Ovary (tissue), 9 donors: Measurements from ENCODE around the gene PIH1D1. TPM values are rescaled to one million over a fixed set of nuclear protein-coding genes. Genes with fewer than 3 reads are reported as not detected.
"Not testable (repeated sequence)": the region's sequence is repeated elsewhere in the genome, so short reads cannot be mapped to it uniquely, and the experiment has no call there.

ENCODE experiments used
- DNase-seq, 5 donors: peaks; one replicate each; pipeline ENCODE4 v3.0.0-alpha.2; 2019 to 2020
- H3K27ac ChIP-seq, 2 donors: fragments of 200-600 bp; one replicate each; pipeline versions ENCODE4 v1.5.1 to v1.8.0; 2019 to 2022
- H3K27me3 ChIP-seq: fragments of 200-600 bp; one replicate; pipeline ENCODE4 v1.8.0; 2022
- H3K36me3 ChIP-seq: fragments of 200-600 bp; sonication (generic); one replicate; pipeline ENCODE4 v1.5.1; 2019
- H3K4me1 ChIP-seq: one replicate; pipeline ENCODE4 v1.8.1; 2013; ENCODE audit warnings: mild to moderate bottlenecking, moderate library complexity; ENCODE audit not compliant: insufficient read depth
- H3K4me3 ChIP-seq: fragments of 200-600 bp; sonication (generic); one replicate; pipeline ENCODE4 v1.5.1; 2017
- H3K9me3 ChIP-seq, 2 donors: fragments of 200-600 bp in 1 of 2; sonication (generic) in 1 of 2; one replicate each; pipeline versions ENCODE4 v1.5.1 to v1.8.1; 2013 to 2019; ENCODE audit warnings: mild to moderate bottlenecking in 1 of 2, moderate library complexity in 1 of 2
- EP300 ChIP-seq: sonication (generic); formaldehyde crosslinking; IDR thresholded peaks from one replicate; pipeline ENCODE4 v1.6.1; 2017; ENCODE audit warnings: antibody characterized with exemption
- POLR2A ChIP-seq: fragments of 450-650 bp; IDR thresholded peaks from one replicate; pipeline ENCODE4 v1.6.1; 2017; ENCODE audit warnings: antibody characterized with exemption, mild to moderate bottlenecking, moderate library complexity
- WGBS, 3 donors: extraction: QIAGEN DNeasy Blood & Tissue Kit in 1 of 3; methylation state at CpG; one replicate each; pipeline versions ENCODE4 v1.1.5 to v1.1.7; 2013 to 2017; 5-methylcytosine and 5-hydroxymethylcytosine counted together
- intact Hi-C, 4 donors: fragments of 100-400 bp; cut with DNase I; formaldehyde crosslinking; loops; one replicate each; pipeline versions ENCODE4 v1.11.0 to v1.15.1; 2022 to 2023
- polyA plus RNA-seq, 2 donors: library from polyadenylated mRNA; stranded (reverse); fragments of 200-250 nt in 1 of 2; fragments of 350-450 nt in 1 of 2; fragmentation: Illumina TruSeq in 1 of 2; extraction: RNeasy Lipid Tissue Mini Kit (QIAGEN cat#74804) in 1 of 2; gene quantifications; one replicate each; pipeline ENCODE4 v1.2.3, GENCODE V29; 2013 to 2014
- total RNA-seq, 7 donors: library from RNA; depleted of rRNA in 2 of 7; stranded (reverse); fragments of >200 nt in 2 of 7; fragmentation: NEBNext Ultra II Directional in 3 of 7; extraction: Animal tissue kit (Norgen Biotek cat#: 25700) in 3 of 7; gene quantifications; one replicate each; pipeline versions ENCODE4 v1.1.0 to v1.2.4, GENCODE V29; 2016 to 2023
- TF ChIP-seq, protein P1 (sequence below), 3 donors: fragments of 450-650 bp in 2 of 3; fragments of 200-600 bp in 1 of 3; IDR thresholded peaks; one replicate each; pipeline versions ENCODE4 v1.5.1 to v1.8.0; 2016 to 2022; ENCODE audit warnings: antibody characterized with exemption in 3 of 3, mild to moderate bottlenecking in 1 of 3
- donor health status: DM: no; HTN: no; CAD: no; lungs with moderate emphysema.
- donor health status: DM: no; HTN: no; CAD: no.
- donor health status: Bipolar disorder and iron deficiency.
- donor health status: DM: yes; HTN: yes; CAD: no.
- donor health status: DM: no; HTN: no; CAD: no.
- donor health status: DM: yes; HTN: yes; CAD: no.

PIH1D1 gene
- total and polyA plus RNA-seq, 9 donors, result 28.6 to 69.4 (median 58.5) TPM

DNA sequence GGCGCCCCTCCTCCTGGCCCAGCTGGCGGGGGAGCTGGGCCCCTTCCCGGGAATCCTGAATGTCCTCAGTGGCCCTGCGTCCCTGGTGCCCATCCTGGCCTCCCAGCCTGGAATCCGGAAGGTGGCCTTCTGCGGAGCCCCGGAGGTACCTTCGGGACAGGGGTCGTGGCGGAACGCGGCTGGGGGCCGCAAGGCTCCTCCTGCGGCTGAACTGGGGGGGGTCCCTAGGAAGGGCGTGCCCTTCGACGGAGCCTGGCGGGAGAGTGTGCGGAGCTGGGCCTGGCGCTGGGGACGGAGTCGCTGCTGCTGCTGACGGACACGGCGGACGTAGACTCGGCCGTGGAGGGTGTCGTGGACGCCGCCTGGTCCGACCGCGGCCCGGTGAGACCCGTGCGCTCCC, 10.0 kb upstream of the PIH1D1 start:
- intact Hi-C loops, result no loop called here
- 97% methylated on average over 34 to 37 of the region's 37 CpGs for WGBS, 3 donors
- DNase-seq, result no peak

DNA sequence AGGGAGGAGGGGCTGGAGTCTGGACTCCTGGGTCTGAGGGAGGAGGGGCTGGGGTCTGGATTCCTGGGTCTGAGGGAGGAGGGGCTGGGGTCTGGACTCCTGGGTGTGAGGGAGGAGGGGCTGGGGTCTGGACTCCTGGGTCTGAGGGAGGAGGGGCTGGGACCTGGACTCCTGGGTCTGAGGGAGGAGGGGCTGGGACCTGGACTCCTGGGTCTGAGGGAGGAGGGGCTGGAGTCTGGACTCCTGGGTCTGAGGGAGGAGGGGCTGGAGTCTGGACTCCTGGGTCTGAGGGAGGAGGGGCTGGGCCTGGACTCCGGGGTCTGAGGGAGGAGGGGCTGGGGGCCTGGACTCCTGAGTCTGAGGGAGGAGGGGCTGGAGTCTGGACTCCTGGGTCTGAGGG, 9.5 kb upstream of the PIH1D1 start:
- H3K4me3 ChIP-seq, H3K27ac ChIP-seq, H3K9me3 ChIP-seq, intact Hi-C loops, H3K4me1 ChIP-seq, DNase-seq, H3K36me3 ChIP-seq, H3K27me3 ChIP-seq: not testable (repeated sequence)
- 0% methylated on average over 1 of the region's 1 CpG; no CpG with 5 or more reads in 2 of the 3 donors for WGBS, 3 donors

More for the DNA sequence above, 10.0 kb upstream of the PIH1D1 start:
- no peaks in the 10 kb centered on the region for H3K9me3 ChIP-seq
- no peak overlapping the region for H3K4me3 ChIP-seq
- H3K36me3 ChIP-seq, result no peaks in the 10 kb centered on the region
- H3K27ac ChIP-seq, result no peak overlapping the region
- no peaks in the 10 kb centered on the region for H3K27me3 ChIP-seq
- TF ChIP-seq POLR2A (no peak), EP300 (no peak)
- TF ChIP-seq, protein P1, sequence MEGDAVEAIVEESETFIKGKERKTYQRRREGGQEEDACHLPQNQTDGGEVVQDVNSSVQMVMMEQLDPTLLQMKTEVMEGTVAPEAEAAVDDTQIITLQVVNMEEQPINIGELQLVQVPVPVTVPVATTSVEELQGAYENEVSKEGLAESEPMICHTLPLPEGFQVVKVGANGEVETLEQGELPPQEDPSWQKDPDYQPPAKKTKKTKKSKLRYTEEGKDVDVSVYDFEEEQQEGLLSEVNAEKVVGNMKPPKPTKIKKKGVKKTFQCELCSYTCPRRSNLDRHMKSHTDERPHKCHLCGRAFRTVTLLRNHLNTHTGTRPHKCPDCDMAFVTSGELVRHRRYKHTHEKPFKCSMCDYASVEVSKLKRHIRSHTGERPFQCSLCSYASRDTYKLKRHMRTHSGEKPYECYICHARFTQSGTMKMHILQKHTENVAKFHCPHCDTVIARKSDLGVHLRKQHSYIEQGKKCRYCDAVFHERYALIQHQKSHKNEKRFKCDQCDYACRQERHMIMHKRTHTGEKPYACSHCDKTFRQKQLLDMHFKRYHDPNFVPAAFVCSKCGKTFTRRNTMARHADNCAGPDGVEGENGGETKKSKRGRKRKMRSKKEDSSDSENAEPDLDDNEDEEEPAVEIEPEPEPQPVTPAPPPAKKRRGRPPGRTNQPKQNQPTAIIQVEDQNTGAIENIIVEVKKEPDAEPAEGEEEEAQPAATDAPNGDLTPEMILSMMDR (IDR thresholded peaks at IDR 0.05), result no peak
- no peaks in the 10 kb centered on the region for H3K4me1 ChIP-seq

- TF ChIP-seq EP300 (no peak), POLR2A (no peak)
- TF ChIP-seq, protein P1 (IDR thresholded peaks at IDR 0.05), result no peak
- intact Hi-C loops, result no loop called here
Measured at GRCh38 chr19:49459388-49459787, 7.8 kb upstream of the PIH1D1 start.

GRCh38 chr19:49458567-49458903, 6.9 kb upstream of the PIH1D1 start:
- no peak for DNase-seq
- TF ChIP-seq EP300 (no peak), POLR2A (no peak)
- TF ChIP-seq, protein P1 (IDR thresholded peaks at IDR 0.05), result no peak
- intact Hi-C loops, result no loop called here
- Histone ChIP-seq H3K4me3 (no peak overlapping the region), H3K27ac (no peak overlapping the region), H3K27me3 (no peaks in the 10 kb centered on the region), H3K4me1 (no peaks in the 10 kb centered on the region), H3K9me3 (no peaks in the 10 kb centered on the region), H3K36me3 (no peaks in the 10 kb centered on the region)
- 85 to 92% (median 88%) methylated on average over 5 of the region's 5 CpGs for WGBS, 3 donors

More at GRCh38 chr19:49459388-49459787, 7.8 kb upstream of the PIH1D1 start:
- H3K27me3 ChIP-seq, result no peaks in the 10 kb centered on the region
- H3K36me3 ChIP-seq, result no peaks in the 10 kb centered on the region
- WGBS, 3 donors, result 88 to 92% (median 89%) methylated on average over 12 of the region's 12 CpGs
- no peaks in the 10 kb centered on the region for H3K4me1 ChIP-seq
- H3K27ac ChIP-seq, result no peak overlapping the region
- H3K4me3 ChIP-seq, result no peak overlapping the region
- H3K9me3 ChIP-seq, result no peaks in the 10 kb centered on the region
- DNase-seq, result no peak

- Histone ChIP-seq H3K4me1 (no peaks in the 10 kb centered on the region), H3K27ac (peak overlapping the region in 1 of 2 donors; percentile 21), H3K9me3 (no peaks in the 10 kb centered on the region), H3K36me3 (no peaks in the 10 kb centered on the region), H3K4me3 (no peak overlapping the region), H3K27me3 (no peaks in the 10 kb centered on the region)
- no peak for TF ChIP-seq POLR2A
- intact Hi-C loops, result no loop called here
- DNase-seq, result no peak
- WGBS, 3 donors, result 16 to 37% (median 25%) methylated on average over 5 of the region's 5 CpGs
Measured at GRCh38 chr19:49456326-49456725, 4.7 kb upstream of the PIH1D1 start.

DNA sequence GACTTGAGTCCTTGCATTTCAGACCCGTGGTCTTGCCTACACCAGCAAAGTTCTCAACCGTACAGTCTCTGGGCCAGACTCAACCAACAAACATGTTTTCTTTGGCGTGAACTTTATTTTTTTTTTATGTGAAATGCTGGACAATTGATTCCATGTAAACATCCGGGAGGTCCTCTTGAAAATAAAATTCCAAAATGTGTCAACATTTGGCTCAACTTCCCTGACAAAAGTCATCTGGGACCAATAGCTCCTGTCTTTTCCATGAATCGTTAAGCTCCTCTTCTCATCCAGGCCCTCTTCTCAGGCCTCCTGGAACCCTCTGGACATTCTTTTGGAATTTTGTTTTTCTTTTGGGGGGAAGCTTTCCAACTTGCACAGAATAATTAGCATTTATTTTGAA, 4.2 kb upstream of the PIH1D1 start:
- H3K27ac ChIP-seq, result peak overlapping the region in 1 of 2 donors; percentile 26
- H3K36me3 ChIP-seq, result no peaks in the 10 kb centered on the region
- WGBS, 3 donors, result 3 to 16% (median 5%) methylated on average over 5 of the region's 5 CpGs
- intact Hi-C loops, result no loop called here
- no peaks in the 10 kb centered on the region for H3K4me1 ChIP-seq
- H3K9me3 ChIP-seq, result no peaks in the 10 kb centered on the region
- no peak overlapping the region for H3K4me3 ChIP-seq
- no peak for DNase-seq
- no peaks in the 10 kb centered on the region for H3K27me3 ChIP-seq
- TF ChIP-seq POLR2A (no peak), EP300 (no peak)
- TF ChIP-seq, protein P1 (IDR thresholded peaks at IDR 0.05), result no peak
